HG02943 (cell line): Measurements from ENCODE around the gene CAPN3.
A peak's percentile ranks its signal among the peaks of the same experiment; 100 is the strongest.

Source experiments
- ATAC-seq: cut with Tn5 transposase; IDR thresholded peaks from one replicate; pipeline ENCODE4 v1.9.1; 2021; ENCODE audit warnings: mild to moderate bottlenecking, low read depth, moderate library complexity; ENCODE audit not compliant: unreplicated experiment

CAPN3 gene

GRCh38 chr15:42448281-42448680 lies 89.0 kb downstream of the CAPN3 start:
- ATAC-seq, result no peak

DNA sequence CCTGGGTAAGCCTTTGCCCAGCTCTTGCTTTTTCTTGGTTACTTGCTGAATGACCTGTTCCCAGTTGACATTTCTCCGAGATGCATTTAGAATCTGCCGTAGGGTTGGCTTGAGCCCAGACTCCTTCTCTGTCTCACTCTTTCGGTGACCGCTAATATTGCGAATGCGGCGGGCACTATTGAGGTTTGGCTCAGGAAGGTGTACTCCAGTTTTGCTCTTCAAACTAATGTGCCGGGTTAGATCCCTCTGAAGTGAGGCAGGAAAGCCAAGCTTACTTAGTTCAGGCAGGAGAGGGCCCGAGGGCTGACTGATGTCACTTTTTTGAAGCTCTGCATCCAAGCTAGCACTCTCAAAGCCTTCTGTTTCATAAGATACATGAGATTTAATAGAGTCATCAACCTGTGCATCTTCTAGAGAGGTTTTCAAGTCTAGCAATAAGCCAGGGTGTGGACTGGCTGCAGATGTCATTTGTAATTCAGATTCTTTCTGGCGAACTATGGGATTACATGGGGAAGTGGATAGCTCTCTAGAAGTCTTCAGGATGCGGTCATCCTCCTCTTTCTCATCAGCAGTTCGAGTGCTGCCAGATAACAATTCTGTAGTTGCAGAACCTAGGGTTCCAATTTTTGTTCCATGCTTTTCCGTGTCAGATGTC lies 90.6 kb downstream of the CAPN3 start:
- ATAC-seq, result no peak

DNA sequence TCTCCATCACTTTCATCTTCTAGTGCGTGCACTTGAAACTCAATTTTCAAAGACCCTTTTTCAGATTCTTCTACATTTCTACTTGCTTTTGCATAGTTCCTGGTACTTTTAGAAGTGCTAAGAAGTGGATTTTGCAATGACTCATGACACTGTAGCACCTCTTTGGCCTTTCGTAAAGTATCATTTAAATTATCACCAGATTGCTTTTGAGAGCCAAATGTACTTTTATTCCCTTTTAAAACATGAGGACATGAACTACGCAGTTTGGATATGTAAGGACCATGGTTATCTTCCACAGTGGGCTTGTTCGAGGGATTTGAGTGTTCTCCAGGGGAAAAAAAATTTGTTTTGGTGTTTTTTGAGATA lies 91.1 kb downstream of the CAPN3 start:
- ATAC-seq, result no peak

DNA sequence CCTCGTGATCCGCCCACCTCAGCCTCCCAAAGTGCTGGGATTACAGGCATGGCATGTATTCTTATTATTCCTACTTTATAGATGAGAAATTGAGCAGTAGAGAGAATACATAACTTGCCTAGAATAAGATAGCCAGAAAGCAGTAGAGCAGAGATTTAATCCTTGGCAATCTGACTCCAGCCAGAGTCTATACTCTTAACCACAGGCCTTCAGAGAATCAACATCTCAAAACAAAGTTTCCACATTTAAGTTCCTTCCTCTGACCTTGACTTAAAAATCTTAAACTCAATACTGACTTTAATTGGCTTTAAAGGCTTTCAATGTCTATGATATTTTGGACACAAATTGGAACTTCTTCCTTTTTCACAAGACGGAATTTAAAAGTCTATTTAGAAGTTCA lies 94.5 kb downstream of the CAPN3 start:
- ATAC-seq, result no peak

GRCh38 chr15:42456531-42456930 lies 97.2 kb downstream of the CAPN3 start:
- no peak for ATAC-seq

- no peak for ATAC-seq
Observed at GRCh38 chr15:42456971-42457370, 97.7 kb downstream of the CAPN3 start.

- peak; percentile 67 for ATAC-seq
Observed at GRCh38 chr15:42457445-42458442, 98.4 kb downstream of the CAPN3 start.

DNA sequence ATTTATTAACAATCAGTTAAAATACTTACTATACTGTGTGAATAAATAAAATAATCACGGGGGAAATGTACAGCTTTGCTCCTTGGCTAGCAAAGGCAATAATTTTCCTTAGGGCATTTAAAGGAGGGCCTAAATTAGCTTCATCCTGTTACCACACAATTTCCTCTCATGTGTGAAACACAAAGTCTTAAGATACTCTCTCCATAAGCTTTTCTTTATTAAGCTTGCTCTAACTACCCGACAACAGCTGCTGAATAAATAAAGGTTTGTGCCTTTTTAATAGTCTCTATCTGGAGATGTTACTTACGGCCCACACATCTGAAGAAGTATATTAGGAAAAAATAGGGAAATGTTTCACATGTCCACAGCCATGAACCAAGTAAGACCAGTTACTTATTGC lies 102.0 kb downstream of the CAPN3 start:
- no peak for ATAC-seq
